ENCODE measurements around the gene SDK1.
A peak's percentile ranks its signal among the peaks of the same experiment; 100 is the strongest.

Gene SDK1

DNA sequence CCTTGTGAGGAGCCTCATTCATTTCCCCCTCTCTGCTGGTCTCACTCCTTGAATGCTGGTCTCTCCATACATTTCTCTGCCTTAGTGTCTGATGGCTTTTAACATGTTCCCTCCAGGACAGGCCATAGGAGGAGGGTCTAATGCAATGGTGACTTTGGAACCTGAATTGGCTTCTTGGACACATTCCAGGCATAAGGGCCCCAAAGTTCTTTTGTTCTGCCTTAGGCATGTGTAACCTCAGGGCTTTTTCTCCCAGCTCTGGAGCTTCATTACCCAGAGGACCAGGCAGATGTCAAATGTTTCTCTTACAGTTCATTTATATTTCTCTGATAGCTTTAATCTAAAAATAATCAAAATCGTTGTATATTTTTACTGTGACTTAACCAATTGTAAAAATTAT, 162.6 kb downstream of the SDK1 start:
- DNase-seq (ENCODE audit: low read depth in 2 of 2): no peak

DNA sequence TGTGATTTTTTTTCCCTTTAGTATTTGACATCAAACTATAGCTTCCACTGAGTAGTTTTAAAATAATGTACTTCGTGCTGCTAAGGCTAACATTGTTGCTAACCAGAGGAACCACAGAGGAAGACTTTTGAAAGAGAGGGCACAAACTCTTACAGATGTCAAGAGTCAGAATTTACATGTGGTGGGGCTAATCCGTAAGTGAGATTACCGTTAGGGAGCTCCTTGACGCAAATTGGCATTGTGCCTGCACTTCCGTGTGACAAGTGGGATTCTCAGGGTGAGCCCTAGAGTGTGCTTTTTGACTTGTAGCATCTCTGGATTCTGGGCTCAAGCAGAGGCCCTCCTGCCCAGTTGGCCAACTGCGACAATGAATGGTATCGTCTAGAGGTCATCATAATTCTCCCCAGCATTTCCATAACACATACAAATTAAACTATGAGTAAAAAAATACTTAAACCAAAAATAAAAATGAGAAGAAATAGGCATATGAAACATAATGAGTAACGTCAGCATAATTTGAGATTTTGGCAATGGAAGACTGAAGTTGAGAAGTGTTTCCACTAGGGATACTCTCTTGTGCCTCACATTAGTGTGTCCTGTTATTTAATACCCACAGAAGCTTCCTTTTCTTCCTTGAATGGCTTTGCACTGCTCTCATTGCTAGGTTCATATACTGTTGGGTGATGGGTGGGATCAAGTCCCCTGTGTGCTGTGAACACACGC, 164.0 kb downstream of the SDK1 start:
- DNase-seq (ENCODE audit: low read depth in 2 of 2): no peak

DNA sequence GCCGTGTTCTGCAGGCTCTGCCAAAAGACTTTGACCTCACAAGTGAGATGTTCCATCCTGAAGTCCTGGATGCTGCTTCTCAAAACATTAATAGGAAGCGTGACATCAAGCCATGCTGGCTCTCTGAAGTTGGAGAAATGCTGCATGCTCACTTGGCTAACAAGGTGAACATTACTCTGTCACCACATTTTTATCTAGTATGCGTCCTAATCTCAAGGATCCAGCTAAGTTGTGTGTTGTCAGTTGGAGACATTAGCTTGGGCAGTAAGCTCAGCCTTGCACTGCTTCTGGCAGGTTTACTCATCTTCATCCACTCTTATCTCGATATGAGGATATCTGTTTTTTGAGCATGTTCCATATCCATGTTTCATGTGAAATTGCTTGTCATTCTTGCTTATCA, 165.2 kb downstream of the SDK1 start:
- DNase-seq (ENCODE audit: low read depth in 2 of 2): no peak

DNA sequence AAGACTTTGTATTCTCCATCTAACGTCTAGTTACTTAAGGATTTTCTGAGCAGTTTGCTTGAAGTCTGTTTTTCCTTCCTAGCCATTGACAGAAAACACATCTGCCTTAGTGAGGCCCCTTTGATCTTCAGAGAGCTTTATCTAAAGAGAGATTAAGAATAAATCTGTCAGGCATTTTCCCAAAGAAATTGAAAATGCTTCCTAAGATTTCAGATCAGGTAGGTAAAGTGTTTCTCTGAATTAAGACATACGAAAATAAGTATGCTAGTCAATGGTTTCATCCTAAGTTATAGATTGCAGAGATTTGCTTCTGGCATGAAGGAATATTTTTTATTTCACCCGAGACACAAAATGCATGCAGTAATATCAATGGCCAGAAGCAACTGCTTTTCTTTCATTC, 168.6 kb downstream of the SDK1 start:
- DNase-seq (ENCODE audit: low read depth in 2 of 2): no peak

DNA sequence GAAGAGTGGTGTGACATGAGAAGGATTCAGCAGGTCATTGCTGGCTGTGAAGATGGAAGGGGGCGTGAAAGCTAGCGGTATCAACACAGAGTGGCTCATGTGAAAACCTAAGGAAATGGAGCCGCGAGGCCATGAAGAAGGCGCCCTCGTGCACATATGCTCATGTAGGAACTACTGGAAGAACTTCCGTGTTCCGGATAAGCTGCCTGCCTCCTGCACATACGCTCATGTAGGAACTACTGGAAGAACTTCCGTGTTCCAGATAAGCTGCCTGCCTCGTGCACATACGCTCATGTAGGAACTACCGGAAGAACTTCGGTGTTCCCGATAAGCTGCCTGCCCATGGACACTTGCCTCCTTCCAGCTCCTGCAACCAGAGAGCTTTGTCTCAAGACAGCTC, 179.1 kb downstream of the SDK1 start:
- no peak for DNase-seq (ENCODE audit: low read depth in 2 of 2)

DNA sequence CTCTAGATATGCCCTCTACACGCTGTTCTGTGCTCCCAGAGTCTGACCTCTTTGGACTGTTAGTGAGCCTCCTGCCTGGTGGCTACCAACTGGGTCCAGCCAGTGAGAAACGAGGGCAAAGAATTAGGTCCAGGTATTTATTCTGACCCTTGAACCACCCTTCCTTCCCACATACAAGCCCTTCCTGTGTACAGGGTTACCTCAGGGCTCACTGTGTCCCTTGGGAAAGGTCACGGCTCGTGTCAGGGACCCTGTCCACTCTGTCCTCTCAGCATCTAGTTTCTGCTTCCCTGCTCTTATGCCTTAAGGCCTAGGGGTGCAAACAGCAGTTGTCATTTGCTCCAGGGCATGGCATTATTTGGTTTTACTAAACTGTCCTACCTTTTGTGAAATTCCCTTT, 180.4 kb downstream of the SDK1 start:
- no peak for DNase-seq (ENCODE audit: low read depth in 2 of 2)

DNA sequence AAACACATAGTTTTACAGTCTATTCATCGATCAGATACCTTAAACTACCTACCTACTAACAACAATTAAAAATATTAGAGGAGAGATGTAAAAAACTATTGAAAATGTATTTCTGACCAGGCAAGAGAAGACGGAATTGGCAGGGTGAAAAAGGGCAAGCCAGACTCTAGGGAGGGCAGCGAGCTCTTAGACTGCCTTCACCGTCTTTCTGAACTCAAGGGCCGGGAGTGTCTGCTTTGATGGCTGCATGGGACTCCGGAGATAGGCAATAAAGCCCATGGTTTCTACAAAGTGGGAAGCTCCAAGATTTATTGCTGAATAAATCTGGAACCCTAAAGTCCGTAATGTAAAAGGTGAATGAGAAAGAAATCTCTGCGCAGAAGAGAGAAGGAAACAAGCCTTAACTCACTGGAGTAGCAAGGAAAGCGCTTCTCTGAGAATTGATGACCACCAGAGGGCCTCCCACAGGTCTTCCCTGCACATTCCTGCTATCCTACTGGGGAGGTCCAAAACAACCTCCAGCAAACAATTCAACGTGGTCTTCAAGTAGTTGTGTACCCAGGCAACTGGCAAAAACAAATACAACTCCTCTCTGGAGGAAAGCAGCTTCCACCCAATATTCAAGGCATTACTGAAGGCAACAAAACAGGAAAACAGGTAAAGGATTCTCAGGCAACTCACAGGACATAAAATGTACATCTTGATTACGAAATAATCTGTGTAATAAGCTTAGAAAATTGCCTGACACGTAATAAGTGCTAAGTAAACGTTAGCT, 181.3 kb downstream of the SDK1 start:
- DNase-seq (ENCODE audit: low read depth in 2 of 2): no peak

DNA sequence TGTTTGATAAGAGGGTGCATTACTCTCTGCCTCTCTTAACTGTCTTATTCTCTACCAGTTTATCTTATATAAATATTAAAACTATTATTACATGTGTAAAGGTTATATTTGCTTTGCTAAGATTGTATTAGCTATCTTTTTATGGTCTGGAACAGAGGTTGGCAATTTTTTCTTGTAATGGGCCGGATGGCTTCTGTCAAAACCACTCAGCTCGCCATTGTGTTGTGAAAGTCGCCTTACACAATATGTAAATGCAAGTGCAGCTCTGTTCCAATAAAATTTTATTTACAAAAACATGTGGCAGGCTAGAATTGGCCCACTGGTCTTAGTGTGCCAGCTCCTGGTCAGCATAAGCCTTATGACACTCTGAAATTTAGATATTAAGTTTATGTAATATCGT, 185.8 kb downstream of the SDK1 start:
- no peak for DNase-seq (ENCODE audit: low read depth in 2 of 2)

DNA sequence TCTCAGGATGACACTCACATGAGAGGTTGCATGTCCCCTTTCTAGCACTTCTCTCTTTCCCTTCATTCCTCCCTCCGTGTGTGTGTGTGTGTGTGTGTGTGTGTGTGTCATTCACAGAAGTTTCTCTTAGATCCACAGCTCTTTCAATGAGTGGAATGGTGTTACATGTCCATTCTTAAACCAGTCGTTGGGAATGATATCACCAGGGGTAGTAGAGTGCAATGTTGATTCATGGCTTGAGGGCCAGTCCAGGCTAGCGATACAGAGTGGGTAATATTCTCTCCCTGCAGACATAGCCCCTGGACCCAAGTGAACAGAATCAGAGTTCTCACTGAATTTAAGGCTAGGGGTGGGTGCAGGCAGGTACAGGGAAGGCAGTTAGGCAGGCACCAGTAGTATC, 187.8 kb downstream of the SDK1 start:
- no peak for DNase-seq (ENCODE audit: low read depth in 2 of 2)

DNA sequence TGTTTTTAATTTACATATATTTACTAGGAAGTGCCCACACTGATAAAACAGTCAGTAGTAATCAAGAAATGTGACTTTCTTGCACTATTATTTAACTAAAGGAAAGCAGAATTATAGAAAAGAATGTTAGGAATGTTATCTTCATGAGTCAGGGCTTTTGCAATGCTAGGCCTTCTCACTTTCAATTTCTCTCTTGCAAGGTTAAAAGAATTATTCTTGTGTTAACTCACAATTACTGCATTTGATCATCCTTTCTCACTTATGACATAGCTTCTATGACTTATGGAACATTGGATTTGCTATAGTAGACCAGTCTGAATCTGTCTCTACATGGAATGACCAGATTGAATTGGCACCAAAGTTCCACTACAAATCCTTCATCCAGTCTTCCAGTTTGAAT, 192.4 kb downstream of the SDK1 start:
- DNase-seq (ENCODE audit: low read depth in 2 of 2): peak in 1 of 2 experiments; percentile 3

DNA sequence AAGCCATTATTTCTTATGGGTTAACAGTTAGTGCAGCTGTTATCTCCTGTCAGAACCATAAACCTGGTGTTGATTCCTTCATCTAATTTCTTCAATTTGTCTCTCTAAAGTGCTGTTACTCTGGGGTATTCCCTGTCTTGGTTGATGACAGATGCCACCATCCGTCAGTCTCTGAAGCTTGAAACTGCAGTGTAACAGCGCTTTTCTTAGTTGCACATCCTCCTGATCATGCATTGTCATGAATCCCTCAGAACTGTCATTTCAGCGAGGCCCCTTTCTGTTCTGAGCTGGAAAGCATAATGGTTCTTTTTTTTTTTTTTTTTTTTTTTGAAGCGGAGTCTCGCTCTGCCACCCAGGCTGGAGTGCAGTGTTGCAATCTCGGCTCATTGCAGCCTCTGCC, 193.9 kb downstream of the SDK1 start:
- no peak for DNase-seq (ENCODE audit: low read depth in 2 of 2)

DNA sequence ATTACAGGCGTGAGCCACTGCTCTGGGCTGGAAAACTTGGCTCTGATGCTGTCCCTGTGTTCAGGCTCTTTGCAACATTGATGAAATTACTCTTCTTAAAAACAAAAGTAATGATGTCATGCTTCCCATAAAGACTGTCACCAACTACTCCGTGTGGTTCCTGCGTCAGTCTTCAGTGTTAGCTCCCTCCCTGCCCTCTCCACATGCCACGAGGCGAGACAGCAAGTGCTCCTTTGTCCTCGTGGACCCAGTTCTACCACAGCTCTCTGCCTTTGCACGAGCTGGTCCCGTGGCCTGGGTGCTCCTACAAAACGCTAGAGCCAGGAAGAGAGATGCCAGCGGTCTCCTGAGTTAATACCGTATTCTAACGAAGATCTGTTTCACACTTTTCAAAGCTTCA, 194.5 kb downstream of the SDK1 start:
- no peak for DNase-seq (ENCODE audit: low read depth in 2 of 2)

DNA sequence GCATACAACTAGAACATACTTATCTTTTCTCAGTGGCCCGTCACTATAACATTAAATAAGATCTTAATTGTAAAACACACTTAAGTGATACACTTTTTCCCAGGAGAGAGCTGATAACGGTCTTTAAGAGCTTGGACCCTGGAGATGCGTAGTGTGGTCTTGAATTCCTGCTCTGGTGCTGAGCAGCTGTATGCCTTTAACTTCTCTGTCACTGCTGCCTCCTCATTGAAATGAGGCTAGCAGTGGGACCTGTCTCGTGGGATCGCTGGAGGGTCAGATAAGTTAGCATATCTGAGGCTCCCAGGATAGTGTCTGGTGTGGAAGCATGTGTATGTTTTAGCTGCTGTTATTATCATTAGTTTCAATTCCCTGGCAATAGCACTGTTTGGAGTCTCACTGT, 194.9 kb downstream of the SDK1 start:
- DNase-seq (ENCODE audit: low read depth in 2 of 2): no peak

DNA sequence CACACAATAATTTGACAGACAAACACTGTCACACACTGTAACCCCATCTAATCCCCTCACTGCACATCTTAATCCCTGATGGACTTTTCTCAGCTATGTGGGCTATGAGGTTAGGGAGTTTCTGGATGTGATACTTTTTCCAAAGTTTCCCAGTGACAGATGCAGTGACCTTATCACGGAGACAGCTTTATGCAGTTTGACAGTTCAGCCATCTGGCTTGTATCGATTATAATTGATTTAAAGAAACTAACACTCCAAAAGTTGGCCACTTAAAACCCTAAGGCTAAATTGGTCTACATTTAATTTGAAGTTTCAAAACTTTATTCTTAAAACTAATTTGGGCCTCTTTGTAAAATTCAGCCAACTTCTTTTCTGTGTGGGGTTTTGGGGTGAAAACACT, 196.7 kb downstream of the SDK1 start:
- DNase-seq (ENCODE audit: low read depth in 2 of 2): no peak

DNA sequence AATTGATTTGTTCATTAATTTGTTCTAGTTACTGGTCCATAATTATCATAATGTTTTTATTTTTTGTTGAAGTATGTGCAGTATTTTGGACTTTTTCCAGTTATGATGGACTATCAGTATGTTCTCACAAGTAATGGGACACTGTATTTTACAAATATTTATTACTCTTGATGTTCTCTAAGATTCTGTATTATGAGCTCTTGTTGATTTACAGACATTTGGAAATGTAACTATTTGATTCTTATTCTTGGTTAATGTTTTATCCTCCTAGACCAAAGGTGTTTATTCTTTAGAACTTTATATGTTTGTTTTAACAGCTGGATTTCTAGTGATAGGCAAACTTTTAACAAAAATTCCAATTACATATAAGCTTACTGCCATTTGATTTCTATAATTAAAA, 200.6 kb downstream of the SDK1 start:
- DNase-seq (ENCODE audit: low read depth in 2 of 2): no peak

DNA sequence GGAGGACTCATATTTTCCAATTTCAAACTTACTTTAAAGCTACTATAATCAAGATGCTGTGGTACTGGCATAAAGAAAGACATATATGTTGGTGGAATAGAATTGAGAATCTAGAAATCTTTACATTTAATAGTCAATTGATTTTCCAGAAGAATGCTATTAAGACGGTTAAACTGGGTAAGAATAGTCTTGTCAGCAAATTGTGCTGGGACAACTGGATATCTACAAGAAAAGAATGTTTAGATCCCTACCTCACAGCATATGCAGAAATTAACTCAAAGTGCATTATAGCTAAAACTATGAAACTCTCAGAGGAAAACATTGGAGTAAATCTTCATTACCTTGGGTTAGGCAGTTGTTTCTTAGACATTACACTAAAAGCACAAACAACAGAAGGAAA, 203.3 kb downstream of the SDK1 start:
- no peak for DNase-seq (ENCODE audit: low read depth in 2 of 2)

DNA sequence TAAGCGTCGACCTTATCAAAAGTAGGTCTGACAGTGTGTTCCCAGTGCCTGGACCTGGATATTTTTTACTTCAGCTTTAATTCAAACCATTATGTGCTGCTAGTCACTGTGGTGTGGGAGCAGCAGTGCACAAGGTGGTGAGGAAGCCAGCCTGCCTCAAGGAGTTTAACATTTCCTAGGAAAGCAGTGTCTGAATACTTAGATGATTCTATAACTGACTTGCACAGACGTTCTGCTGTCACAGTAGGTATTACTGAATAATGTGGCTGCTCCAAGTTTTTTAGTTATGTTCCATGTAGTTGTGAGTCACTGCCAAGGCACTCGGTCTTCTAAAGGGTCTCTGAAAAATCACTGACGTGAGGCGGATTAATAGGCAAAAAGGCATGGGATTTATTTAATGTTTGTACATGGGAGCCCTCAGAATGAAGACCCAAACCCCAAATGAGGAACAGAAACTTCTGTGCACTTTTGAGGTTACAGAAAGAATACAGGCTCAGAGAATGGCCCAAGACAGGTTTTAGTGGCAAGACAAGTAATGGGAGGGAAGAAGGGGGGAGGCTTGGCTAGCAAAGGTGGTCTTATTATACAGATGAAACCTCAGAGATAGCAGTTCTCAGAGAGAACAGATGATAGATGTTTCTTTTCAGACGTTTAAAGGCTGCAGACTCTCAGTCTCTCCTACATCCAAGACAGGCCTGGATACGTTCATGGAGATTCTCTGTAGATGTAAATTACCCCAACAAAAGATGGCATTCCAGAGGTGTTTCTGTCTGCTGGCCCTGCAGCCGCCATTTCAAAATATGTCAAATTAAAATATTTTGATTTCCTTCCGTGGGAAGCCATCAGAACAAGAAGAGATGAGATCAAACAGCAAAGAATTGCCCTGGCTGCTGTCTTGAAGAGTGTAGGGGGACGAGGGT, 209.3 kb downstream of the SDK1 start:
- DNase-seq (ENCODE audit: low read depth in 2 of 2): no peak

DNA sequence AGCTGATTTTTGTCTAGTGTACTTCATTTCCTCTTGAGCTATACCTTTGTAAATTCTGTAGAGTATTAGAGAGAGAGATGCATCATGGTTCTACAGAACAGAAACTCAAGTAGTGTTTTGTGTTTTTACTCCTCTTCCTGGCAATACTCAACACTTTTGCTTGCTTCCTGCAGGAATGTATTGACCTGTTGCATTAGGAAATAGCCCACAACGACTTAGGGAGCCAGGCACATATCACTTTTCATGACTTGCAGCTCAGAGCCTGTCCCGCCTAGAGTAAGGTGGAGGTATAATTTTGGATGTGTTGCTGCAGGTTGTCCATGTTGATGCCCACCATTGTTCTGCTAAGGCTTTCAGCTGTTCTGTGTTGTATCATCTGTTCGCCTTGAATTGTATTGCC, 216.3 kb downstream of the SDK1 start:
- no peak for DNase-seq (ENCODE audit: low read depth in 2 of 2)

DNA sequence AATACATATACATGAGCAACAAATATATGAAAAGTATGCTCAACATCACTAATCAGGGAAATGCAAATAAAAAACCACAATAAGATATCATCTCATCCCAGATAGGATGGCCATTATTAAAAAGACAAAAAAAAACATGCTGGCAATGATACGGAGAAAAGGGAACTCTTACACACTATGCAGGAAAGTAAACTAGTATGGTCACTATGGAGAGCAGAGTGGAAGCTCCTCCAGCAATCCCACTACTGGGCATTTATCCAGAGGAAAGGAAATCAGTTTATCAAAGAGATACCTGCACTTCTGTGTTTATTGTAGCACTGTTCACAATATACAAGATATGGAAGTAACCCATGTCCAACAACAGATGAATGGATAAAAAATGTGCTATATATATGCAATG, 217.5 kb downstream of the SDK1 start:
- no peak for DNase-seq (ENCODE audit: low read depth in 2 of 2)

DNA sequence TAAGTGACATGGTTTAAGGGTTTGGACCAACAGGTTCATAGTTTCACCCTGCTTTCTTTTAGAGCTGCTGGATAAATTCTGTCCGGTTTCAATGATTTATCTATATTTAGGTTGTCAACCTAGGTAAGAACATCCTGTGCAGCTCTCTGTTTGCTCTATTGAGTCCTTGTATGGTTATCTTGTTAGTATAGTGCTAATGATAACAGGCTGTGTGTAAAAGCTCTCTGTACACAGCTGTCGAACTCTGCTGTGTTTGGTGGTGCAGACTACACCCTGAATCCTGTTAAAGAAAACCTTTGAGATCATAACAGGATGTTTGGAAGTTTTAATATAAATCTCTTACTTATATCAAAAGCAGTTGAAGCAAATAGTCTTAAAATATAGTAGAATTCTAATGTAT, 219.2 kb downstream of the SDK1 start:
- DNase-seq (ENCODE audit: low read depth in 2 of 2): no peak

DNA sequence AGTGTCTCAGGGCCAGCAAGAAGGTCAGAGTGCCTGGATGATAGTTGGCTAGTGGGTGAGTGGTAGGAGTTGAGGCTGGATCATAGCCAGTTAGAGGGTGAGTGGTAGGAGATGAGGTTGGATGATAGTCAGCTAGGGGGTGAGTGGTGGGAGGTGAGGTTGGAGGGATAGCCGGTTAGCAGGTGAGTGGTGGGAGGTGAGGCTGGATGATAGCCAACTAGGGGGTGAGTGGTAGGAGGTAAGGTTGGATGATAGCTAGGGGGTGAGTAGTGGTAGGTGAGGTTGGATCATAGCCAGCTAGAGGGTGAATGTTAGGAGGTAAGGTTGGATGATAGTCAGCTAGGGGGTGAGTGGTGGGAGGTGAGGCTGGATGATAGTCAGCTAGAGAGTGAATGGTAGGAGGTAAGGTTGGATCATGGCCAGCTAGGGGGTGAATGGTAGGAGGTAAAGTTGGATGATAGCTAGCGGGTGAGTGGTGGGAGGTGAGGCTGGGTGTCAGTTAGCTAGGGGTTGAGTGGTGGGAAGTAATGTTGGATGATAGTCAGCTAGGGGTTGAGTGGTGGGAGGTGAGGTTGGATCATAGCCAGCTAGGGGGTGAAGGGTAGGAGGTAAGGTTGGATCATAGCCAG, 226.6 kb downstream of the SDK1 start:
- no peak for DNase-seq (ENCODE audit: low read depth in 2 of 2)

DNA sequence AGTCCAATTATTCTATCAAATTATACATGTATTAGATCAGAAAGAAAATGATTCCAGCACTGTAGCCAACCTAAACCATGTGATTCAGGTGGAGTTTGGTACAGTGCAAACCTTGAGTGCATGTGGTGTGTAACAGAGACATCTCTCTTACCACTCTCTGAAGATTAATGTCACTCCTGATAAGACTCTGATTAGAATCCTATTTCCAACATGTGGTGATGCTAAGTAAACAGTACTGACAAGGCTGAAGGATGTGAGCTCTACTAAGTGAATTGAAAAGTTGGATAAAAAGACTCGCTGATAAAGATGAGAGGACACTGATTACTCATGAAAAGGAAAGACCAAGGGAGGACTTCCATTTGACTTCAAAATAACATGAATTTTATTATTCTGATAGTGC, 232.0 kb downstream of the SDK1 start:
- DNase-seq (ENCODE audit: low read depth in 2 of 2): no peak
